GM12875 (cell line): ENCODE data around the gene PRR29.

Source experiments
- H3K4me3 ChIP-seq: one replicate; pipeline ENCODE4 v1.5.1; 2011; ENCODE audit warnings: low read depth, low read length, control low read depth
- TF ChIP-seq, protein P1 (sequence below): IDR thresholded peaks from 2 replicates; pipeline ENCODE4 v1.5.1; 2011; ENCODE audit warnings: low read depth, mild to moderate bottlenecking, control low read depth, inconsistent platforms, low read length, moderate library complexity, borderline replicate concordance; ENCODE audit not compliant: insufficient read depth

PRR29 gene

DNA sequence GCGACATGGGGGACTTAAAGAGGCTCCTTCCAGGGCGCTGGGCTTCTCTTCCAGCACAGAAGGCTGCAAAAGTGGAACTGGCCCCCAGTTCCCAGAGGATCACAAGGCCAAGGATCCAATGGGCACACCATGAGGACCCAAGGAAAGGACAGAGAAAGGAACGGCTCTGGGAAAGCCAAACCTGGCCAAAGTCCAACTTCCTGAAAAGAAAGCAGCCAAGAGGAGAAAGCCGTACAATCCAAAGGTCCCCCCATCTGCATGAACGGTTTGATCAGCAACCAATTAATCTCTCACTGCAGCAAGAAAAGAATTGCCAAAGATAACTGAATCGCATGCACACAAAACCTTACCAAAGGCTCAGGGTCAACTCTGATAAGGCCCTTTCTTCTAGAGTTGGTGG is 42.1 kb downstream of the PRR29 start:
- TF ChIP-seq, protein P1, sequence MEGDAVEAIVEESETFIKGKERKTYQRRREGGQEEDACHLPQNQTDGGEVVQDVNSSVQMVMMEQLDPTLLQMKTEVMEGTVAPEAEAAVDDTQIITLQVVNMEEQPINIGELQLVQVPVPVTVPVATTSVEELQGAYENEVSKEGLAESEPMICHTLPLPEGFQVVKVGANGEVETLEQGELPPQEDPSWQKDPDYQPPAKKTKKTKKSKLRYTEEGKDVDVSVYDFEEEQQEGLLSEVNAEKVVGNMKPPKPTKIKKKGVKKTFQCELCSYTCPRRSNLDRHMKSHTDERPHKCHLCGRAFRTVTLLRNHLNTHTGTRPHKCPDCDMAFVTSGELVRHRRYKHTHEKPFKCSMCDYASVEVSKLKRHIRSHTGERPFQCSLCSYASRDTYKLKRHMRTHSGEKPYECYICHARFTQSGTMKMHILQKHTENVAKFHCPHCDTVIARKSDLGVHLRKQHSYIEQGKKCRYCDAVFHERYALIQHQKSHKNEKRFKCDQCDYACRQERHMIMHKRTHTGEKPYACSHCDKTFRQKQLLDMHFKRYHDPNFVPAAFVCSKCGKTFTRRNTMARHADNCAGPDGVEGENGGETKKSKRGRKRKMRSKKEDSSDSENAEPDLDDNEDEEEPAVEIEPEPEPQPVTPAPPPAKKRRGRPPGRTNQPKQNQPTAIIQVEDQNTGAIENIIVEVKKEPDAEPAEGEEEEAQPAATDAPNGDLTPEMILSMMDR = no peak
- no peak overlapping the region for H3K4me3 ChIP-seq

DNA sequence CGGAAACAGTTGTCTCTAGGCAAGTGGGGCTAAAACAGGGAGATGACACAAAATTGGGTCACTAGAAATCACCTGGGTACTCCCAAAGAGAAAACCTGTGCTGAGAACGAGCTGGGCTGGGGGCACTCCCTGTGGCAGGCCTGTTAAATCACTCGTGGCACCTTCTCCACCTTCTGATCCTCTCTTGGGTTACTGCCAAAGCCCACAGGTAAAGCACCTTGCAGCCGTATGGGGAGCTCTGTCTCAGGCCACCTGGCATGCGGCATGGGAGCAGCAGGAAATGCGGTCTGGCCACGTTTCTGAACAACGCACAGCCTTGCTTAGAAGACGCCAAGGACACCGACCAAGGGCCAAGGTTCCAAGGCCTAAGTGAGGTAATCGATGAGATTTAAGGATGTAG is 43.8 kb downstream of the PRR29 start:
- H3K4me3 ChIP-seq = no peak overlapping the region
- TF ChIP-seq, protein P1 = no peak

DNA sequence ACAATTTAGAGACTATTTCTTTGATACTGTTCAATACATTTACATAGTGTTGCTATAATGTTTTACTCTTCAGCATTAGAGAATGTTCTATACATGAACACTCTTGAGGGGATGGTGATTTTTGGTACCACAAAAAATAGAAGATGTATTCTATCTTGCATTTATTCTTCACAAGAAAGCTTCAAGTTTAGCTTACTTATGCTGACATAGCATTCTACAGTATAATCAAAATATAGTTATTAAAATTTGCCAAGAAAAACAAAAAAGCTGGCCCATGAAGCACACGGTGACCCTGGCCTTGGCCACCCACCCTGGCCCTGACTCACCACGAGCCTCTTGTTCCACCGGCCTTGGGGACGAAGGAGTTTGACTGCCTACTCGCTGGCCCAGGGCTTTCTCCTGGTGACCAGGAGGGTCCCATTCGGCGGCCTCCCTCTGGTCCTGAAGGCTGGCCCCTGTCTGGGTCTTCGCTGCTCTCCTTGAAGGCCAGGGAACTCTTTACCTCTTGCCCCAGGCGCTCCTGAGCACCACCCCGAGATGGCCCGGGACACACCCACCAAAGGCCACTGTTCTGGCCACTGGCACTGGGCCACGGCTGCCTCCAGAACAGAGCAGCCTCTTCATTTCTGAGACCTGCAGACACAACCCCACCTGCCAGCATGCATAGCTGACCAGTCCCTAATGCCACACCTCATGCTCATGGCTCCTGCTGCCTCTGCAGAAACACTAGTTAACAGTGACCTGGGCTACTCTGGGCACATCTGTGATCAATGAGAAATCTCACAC is 44.7 kb downstream of the PRR29 start:
- no peak overlapping the region for H3K4me3 ChIP-seq
- TF ChIP-seq, protein P1 = no peak

DNA sequence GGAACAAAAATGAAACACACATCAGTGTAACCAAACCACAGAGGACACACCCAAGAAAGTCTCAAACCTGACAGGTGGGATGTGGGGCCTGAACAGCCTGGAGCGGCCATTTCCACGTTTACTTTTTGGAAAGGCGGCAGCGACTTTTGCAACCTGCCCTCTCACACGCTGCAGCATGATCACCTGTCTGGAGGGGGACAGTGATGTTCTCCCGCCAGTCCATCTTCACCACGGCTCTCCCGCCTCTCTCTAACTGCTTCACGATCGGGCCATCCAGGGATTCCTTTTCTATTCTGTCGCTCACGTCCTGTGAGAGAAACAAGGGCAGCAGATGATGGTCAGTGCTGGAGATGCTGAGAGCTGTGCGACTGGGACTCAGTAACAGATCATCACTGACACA is 47.0 kb downstream of the PRR29 start:
- TF ChIP-seq, protein P1 = no peak

DNA sequence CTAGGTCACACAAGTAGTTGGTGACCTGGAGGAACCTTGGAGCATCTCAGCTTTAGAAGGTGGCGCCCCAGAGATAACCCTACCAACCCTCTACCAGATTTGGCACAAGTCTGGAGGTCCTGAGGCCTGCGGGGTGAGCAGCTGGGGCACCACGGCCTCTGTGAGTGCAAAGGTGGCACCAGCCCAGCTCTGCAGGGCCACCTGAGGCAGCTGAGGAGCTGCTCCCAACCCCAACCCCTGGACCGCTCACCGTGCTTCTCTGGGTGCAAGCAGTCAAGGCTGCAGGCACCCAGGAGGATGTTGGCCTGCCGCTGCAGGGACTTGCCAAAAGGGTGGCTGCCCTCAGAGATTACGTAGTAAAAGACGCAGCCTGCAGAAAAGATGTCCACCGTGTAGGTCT is 50.7 kb downstream of the PRR29 start:
- H3K4me3 ChIP-seq = no peak overlapping the region
- TF ChIP-seq, protein P1 = no peak

More for the DNA sequence above, 47.0 kb downstream of the PRR29 start:
- no peak overlapping the region for H3K4me3 ChIP-seq

DNA sequence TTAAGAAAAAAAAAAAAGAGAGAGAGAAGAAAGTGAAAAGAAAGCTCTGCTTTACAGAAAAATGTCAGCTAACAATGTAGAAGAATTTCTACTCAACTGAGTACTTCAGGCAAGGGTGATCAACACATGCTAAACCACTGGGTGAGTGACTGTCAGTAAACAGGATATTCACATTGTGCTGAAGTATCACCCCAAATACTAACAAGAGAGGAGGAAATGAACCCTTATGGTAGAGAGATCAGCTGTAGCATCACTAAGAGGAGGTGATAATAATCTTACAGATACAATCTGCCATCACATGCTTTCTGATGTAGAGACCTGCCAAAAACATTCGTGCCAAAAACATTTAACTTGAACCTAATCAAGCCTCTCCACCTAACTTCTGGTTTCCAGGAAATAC is 53.0 kb downstream of the PRR29 start:
- TF ChIP-seq, protein P1 = no peak
- no peak overlapping the region for H3K4me3 ChIP-seq

DNA sequence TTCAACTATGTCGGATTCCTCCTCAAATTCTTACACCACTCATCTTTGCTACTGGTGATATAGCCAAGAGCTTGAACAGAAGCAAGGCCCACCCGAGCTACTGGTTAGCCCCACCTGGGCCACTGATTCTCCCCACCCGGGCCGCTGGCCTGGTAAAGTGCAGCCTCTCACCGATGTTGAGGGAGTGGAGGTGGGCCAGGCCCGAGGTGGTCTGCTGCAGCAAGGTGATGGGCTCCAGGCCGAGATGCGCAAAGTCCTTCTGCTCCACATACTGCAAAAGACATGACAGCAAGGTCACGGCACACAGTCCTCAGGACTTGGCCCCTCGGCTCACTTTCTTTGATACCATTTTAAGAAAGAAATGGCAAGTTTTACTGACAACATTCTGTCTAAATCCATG is 55.0 kb downstream of the PRR29 start:
- H3K4me3 ChIP-seq = no peak overlapping the region
- TF ChIP-seq, protein P1 = no peak
